ENCODE data around the gene OTOS. TPM values are rescaled to one million over a fixed set of nuclear protein-coding genes. Genes with fewer than 3 reads are reported as not detected.

The OTOS gene
- total RNA-seq, 1 donor from 2014 or later = not detected

DNA sequence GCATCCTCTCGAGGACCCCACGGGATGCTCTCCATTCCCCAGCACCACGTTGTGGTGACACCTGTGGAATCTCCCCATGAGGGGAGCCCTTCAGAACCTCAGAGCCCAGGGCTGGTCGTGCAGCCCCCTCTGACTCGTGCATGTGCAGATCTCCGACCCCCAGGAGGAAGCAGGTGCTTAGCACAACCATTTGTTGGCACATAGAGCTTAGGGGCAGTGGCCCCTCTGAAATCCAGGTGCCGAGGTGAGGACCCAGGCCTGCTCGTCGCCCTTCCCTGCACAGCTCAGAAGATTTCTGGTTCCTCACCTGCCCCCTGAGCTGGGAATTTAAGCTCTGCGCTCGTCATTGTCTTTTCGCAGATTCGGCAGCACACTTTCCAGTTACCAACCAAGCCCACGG lies 1.3 kb upstream of the OTOS start:
- no peak for DNase-seq (ENCODE audit: low read depth)
- Histone ChIP-seq H3K27me3 (ENCODE audit: control insufficient read depth, insufficient read depth, low read length) (peaks cover 30% of the 10 kb centered on the region), H3K4me3 (ENCODE audit: low read depth, low read length) (no peak overlapping the region), H3K36me3 (ENCODE audit: control insufficient read depth, insufficient read depth, low read length) (no peaks in the 10 kb centered on the region)
- TF ChIP-seq, protein P1, sequence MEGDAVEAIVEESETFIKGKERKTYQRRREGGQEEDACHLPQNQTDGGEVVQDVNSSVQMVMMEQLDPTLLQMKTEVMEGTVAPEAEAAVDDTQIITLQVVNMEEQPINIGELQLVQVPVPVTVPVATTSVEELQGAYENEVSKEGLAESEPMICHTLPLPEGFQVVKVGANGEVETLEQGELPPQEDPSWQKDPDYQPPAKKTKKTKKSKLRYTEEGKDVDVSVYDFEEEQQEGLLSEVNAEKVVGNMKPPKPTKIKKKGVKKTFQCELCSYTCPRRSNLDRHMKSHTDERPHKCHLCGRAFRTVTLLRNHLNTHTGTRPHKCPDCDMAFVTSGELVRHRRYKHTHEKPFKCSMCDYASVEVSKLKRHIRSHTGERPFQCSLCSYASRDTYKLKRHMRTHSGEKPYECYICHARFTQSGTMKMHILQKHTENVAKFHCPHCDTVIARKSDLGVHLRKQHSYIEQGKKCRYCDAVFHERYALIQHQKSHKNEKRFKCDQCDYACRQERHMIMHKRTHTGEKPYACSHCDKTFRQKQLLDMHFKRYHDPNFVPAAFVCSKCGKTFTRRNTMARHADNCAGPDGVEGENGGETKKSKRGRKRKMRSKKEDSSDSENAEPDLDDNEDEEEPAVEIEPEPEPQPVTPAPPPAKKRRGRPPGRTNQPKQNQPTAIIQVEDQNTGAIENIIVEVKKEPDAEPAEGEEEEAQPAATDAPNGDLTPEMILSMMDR (IDR thresholded peaks at IDR 0.05; ENCODE audit: insufficient read depth, low read length, poor library complexity, severe bottlenecking) = no peak

DNA sequence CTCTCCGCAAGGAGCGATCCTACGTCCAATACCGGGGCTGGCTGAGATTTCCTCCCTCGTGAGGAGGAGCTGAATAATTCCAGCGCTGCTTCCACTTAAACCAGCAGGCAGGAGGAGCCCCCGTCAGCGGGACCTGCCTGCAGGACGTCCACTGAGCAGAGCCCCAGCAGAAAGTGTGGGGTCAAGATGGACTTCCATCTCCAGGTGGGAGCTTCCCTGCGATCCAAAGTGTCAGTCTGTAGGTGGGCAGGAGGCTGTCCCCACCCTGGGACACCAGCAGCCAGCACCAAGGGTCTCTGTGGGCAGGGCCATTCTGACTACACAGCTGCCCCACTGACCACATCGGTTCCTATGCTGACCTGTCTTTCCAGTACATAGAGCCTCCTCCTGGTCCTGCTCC lies 462 bp upstream of the OTOS start:
- no peaks in the 10 kb centered on the region for H3K36me3 ChIP-seq (ENCODE audit: control insufficient read depth, insufficient read depth, low read length)
- DNase-seq (ENCODE audit: low read depth) = no peak
- H3K4me3 ChIP-seq (ENCODE audit: low read depth, low read length) = no peak overlapping the region
- H3K27me3 ChIP-seq (ENCODE audit: control insufficient read depth, insufficient read depth, low read length) = peaks cover 30% of the 10 kb centered on the region
- TF ChIP-seq, protein P1 (IDR thresholded peaks at IDR 0.05; ENCODE audit: insufficient read depth, low read length, poor library complexity, severe bottlenecking) = no peak

DNA sequence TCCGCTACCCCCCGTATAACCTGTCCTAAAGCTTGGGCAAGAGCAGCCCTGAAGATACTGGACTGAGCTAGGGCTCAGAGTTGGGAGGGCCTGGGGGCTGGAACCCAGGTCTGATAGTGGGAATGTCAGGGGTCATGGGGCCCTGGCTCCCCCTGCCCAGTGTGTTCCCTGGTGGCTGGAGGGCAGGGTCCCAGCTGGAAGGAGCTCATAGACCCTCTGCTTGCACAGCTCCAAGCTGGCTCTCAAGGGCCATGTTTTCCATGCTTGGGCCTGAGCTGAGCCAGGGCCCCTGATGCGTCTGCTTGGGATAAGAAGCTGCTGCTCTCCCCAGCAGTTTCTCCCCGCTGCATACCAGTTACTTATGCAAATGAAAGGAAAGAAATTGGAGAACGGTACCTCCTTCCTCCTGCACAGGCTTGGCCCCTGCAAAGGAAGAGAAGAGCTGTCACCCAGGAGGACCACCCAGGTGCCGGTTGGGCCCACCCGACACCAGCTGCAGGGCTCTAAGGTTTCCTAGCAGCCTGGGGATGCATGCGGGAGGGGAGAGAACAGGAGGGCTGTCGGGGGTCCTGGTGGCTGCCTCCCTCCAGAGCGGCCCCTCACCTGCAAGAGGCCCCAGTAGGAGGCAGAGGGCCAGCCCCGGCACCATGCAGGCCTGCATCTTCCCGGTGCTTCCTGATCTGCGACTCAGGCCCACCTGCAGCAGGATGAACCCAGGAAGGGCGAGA lies 628 bp downstream of the OTOS start:
- no peak for DNase-seq (ENCODE audit: low read depth)
- peaks cover 30% of the 10 kb centered on the region for H3K27me3 ChIP-seq (ENCODE audit: control insufficient read depth, insufficient read depth, low read length)
- no peaks in the 10 kb centered on the region for H3K36me3 ChIP-seq (ENCODE audit: control insufficient read depth, insufficient read depth, low read length)
- no peak overlapping the region for H3K4me3 ChIP-seq (ENCODE audit: low read depth, low read length)
- TF ChIP-seq, protein P1 (IDR thresholded peaks at IDR 0.05; ENCODE audit: insufficient read depth, low read length, poor library complexity, severe bottlenecking) = no peak

DNA sequence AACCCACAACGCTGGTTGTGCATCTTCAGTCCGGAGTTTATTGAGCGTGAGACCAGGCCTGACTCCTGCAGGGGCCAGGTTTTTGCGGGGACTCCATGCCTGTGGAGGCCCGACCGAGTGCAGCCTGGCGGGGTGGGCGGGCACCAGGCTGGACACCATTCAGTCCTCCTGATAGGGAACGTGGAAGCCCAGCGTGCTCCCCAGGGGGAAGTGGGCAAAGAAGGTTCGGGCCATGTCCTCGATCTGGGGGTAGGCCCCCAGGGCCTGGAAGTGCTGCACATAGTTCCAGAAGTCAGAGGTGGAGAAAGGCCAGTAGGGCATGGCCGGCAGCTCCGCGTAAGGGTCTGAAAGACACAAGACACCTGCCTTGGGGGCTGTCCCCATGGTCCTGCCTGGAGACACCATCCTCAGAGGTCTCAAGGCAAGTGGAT lies 1.4 kb downstream of the OTOS start:
- Histone ChIP-seq H3K4me3 (ENCODE audit: low read depth, low read length) (no peak overlapping the region), H3K27me3 (ENCODE audit: control insufficient read depth, insufficient read depth, low read length) (peaks cover 30% of the 10 kb centered on the region), H3K36me3 (ENCODE audit: control insufficient read depth, insufficient read depth, low read length) (no peaks in the 10 kb centered on the region)
- DNase-seq (ENCODE audit: low read depth) = no peak
- TF ChIP-seq, protein P1 (IDR thresholded peaks at IDR 0.05; ENCODE audit: insufficient read depth, low read length, poor library complexity, severe bottlenecking) = no peak

DNA sequence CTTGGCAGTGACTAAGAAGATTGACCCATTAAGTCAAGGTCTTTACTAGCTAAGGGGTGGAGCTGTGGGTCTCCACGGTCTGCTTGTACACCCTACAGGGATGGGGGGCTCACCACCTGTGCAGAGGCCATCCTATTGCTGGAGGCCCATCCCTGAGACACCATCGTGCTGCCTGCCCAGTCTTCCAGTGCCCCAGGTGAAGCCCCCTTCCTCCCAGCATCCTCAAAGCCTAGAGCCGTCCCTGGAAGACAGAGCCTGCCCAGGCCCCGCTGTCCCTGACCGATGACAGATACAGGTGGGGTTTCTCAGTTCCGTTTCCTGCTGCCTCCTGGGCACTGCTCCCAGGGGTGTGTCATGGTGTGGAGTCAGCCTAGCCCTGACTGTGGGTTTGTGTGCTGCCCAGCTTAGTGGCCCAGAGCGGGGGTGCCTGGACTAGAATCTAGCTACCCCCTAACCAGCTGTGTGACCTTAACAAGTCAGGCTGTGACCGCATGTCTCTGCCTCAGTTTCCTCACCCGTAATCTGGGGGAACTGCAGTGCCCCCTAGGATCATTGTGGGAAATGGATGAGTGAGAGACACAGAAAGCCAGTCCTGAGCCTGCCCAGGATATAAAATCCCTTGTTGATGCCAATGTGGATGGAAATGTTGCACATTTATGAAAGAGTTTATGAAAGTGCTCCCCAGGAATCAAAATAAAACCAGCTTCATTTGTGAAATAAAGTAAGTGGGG lies 2.0 kb downstream of the OTOS start:
- Histone ChIP-seq H3K4me3 (ENCODE audit: low read depth, low read length) (no peak overlapping the region), H3K27me3 (ENCODE audit: control insufficient read depth, insufficient read depth, low read length) (peaks cover 30% of the 10 kb centered on the region), H3K36me3 (ENCODE audit: control insufficient read depth, insufficient read depth, low read length) (no peaks in the 10 kb centered on the region)
- TF ChIP-seq, protein P1 (IDR thresholded peaks at IDR 0.05; ENCODE audit: insufficient read depth, low read length, poor library complexity, severe bottlenecking) = no peak
- no peak for DNase-seq (ENCODE audit: low read depth)
